Esophagus muscularis mucosa (tissue), 3 donors: ENCODE results near the gene NOP10.

Experiments
- POLR2A ChIP-seq: fragments of 450-650 bp; IDR thresholded peaks from one replicate; pipeline ENCODE4 v1.6.1; 2017; ENCODE audit warnings: antibody characterized with exemption, moderate library complexity, mild to moderate bottlenecking, low read depth
- TF ChIP-seq, protein P1 (sequence below), 3 experiments: fragments of 200-600 bp in 2 of 3; fragments of 450-650 bp in 1 of 3; sonication (generic) in 2 of 3; IDR thresholded peaks; one replicate each; pipeline ENCODE4 v1.5.1; 2017 to 2019; ENCODE audit warnings: antibody characterized with exemption in 3 of 3, mild to moderate bottlenecking in 2 of 3, moderate library complexity in 1 of 3

DNA sequence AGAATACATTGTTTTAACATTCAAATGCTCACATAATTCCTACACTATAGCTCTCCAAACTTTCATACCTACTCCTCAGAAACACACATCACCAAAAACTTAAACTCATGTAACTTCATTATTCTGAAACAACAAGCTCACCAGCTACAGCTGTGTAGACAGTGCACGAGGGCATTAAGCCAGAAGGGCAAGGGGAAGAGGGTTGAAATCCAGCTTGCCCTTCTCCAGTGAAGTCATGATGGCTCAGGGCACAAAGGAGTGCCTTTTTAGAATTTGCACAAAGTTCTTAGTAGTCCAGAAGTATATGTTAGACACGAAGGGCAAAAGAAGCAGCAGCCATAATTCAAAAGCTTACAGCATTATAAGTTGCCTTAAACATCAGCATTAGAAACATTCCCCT, 13.9 kb downstream of the NOP10 start:
- TF ChIP-seq, protein P1, sequence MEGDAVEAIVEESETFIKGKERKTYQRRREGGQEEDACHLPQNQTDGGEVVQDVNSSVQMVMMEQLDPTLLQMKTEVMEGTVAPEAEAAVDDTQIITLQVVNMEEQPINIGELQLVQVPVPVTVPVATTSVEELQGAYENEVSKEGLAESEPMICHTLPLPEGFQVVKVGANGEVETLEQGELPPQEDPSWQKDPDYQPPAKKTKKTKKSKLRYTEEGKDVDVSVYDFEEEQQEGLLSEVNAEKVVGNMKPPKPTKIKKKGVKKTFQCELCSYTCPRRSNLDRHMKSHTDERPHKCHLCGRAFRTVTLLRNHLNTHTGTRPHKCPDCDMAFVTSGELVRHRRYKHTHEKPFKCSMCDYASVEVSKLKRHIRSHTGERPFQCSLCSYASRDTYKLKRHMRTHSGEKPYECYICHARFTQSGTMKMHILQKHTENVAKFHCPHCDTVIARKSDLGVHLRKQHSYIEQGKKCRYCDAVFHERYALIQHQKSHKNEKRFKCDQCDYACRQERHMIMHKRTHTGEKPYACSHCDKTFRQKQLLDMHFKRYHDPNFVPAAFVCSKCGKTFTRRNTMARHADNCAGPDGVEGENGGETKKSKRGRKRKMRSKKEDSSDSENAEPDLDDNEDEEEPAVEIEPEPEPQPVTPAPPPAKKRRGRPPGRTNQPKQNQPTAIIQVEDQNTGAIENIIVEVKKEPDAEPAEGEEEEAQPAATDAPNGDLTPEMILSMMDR (IDR thresholded peaks at IDR 0.05): no peak
- no peak for TF ChIP-seq POLR2A
